Cortex of kidney (tissue), 1 donor: ENCODE data around the gene MAP3K6.
A peak's percentile ranks its signal among the peaks of the same experiment; 100 is the strongest.

Source experiments
- DNase-seq: peaks from one replicate; lab custom pipeline; 2025; lab: John Stamatoyannopoulos, UW

Gene MAP3K6

DNA sequence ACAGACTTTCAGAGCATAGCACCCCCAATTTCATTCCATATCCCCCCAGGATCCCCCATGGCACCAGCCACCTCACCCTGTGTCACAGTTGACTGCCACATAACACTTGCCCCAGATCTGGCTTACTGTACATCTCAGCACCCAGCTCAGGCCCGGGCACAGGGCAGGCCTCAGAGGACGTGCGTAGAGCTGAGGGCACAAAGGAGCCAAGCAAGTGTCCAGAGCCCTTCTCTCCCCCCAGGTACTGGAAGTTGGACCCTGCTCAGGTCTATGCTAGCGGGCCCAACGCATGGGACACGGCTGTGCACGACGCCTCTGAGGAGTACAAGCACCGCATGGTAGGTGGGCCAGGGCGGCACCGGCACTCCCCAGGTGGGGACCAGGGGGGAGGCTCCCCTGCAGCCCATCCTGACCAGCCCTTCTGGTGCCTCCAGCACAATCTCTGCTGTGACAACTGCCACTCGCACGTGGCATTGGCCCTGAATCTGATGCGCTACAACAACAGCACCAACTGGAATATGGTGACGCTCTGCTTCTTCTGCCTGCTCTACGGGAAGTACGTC is 33.0 kb downstream of the MAP3K6 start:
- DNase-seq = no peak

DNA sequence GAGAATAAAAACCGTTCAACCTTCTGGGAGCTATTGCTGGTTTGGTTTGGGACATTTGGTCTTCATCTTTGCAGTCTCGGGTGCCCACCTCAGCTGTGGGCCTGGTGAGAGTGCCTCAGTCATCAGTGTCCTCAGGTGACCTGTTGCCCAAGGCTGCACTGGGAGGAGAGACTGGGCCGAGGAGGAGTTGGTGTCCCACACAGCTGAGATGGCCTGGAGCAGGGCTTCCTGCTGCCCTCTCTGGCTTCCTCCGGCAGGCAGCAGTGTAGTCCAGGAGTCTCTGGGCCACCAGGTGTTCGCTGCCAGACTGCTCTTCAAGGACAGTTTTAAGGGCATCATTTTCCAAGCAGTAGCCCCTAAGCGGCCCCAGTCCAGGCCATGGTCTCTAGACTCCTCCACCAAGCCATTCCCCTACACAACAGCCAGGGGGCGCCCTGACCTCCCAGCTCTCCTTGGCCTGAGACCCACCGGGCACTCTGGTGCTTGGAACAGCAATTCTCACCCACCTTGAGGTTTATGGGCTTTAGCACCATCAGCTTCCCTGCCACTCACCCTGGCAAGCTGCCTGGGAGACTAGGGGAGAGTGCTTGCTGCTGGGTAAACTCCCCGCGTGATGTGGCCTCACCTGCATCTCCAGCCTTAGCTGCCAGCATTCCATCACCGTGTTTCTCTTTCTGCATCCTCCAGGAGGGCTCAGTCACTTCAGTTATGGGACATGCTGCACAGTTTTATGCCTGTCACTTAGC is 34.1 kb downstream of the MAP3K6 start:
- no peak for DNase-seq

DNA sequence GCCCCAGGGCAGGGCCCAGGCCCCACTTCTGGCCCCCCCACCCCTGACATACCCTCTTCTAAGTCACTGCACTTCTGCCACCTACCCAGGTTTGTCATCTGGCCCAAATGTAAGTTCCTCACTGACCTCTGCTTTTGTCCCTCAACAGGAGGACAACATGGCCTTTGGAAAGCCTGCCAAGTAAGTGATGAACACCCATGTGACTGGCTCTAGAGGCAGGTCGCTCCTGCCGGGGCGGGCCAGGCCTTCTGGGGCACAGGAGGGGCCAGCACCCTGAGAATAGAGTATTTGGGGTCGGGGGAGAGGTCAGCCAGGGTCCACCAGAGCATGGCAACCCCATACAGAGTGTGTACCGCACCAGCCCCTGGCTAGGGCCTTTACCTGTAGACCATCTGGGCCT is 34.8 kb downstream of the MAP3K6 start:
- DNase-seq = no peak

DNA sequence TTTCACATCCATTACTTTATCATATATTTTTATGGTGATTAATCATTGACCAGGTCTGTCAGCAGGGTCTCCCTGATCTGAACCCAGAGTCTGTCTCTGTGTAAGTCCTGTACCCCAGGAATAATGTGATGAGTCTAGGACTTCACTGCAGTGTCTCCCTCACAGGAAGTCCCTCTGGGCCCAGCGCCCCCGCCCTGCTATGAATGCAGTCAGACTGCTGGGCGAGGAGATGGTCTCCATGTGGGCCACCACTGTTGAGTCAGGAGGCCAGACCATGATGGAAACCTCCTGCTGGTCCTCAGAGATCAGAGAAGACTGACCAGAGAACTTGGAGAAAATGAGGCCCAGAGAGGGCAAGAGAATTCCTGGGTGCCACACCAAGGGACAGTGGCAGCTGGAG is 35.3 kb downstream of the MAP3K6 start:
- DNase-seq = no peak

DNA sequence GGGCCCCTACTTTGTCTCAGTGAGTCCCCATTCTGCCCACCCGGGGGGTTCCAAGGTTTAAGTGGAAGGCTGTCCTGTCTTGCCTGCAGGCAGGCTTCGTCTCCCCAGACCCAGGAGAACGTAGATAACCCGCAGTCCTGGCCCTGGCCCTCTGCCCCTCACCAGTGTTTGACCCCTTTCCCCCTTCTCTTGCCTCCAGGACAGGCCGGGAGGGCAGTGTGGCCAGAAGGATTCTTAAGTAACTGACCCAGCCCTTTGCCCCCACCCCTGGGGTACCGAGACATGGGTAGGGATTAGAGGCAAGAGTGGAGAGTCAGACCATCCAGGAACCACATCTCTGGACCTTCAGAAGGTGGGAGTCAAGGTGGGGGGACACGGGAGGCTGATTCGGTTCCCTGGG is 36.0 kb downstream of the MAP3K6 start:
- DNase-seq = no peak

DNA sequence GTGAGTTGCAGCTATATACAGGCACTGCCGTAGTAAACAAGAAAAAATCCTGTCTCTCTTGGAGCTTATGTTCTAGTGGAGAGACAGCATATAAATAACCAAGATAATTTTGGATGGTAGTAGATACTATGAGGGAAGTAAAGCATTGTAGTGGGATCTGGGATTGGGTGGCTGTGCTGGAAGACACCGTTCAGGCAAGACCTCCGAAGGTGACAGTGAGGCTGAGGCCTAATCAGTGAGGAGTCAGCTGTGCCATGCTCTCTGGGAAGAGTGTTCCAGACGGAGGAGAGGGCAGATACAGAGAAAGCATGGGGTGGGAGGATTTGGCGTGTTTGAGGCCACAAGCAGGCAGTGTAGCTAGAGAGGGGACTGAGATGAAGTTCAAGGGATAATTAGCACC is 38.8 kb downstream of the MAP3K6 start:
- DNase-seq = no peak

DNA sequence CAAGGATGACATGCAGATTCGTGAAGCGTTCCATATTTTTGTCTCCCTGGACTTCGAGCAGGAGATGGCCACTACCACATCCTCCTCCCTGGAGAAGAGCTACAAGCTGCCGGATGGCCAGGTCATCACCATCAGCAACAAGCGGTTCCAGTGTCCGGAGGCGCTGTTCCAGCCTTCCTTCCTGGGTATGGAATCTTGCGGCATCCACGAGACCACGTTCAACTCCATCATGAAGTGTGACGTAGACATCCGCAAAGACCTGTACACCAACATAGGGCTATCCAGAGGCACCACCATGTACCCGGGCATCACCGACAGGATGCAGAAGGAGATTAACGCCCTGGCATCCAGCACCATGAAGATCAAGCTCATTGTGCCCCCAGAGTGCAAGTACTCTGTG is 41.5 kb downstream of the MAP3K6 start:
- DNase-seq = no peak

DNA sequence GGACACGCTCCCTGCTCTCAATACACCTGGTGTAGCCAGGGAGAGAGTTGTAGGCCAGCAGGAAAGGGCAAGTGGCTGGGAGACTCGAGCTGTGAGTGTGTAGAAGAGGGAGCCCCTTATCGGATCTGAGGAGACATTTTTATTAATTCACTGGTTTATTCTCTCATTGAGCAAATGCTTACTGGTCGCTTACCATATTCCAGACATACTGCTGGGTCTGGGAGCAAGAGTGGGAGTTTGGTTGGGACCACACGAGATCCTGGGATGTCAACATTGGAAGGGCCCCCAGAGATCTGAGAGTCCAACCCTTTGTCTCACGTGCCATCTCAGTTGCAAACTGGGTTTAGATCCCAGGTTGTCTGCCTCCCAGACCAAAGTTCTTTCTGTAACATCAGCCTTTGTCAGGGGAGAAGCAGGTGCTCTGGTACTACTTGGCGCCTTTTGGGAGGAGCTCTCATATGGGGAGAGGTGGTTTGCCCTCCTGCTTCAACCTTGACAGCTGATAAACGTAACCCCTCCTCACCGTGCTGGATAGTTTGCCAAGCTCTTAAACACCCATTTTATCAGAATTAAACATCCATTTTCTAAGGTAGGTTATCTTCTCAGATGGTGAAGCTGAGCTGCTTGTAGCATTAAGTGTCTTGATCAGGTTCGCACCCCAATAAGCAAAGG is 44.1 kb downstream of the MAP3K6 start:
- no peak for DNase-seq

DNA sequence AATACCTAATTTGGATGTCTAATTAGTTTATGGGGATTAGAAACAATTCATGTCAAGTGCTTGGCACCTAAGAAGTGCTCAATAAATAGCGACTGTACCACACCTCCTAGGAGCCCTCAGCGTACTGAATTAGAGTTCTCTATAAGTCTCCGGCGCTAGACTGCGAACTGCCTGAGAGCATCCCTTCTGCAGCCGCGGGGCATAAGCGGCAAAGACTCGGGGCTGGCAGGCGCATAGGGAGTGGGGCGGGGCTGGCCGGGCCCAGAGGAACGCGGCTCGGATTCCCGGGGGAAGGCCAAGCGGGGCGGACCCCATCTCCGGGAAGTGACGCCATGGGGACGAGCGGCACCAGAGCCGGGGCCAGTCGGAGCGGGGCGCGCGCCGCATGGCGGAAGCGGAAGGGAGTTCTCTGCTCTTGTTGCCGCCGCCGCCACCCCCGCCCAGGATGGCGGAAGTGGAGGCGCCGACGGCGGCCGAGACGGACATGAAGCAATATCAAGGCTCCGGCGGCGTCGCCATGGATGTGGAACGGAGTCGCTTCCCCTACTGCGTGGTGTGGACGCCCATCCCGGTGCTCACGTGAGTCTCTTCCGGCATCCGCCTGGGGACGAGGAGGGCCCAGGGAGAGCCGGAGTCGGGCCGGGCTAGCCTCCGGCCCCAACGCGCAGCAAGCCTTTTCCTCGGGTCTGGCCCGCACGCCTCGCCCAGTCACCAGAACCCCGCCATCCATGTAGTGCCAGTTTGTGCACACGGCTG is 44.8 kb downstream of the MAP3K6 start, which contains the start of gene TMEM222:
TMEM222 (plus strand) TSS at position 351 of the 756 bp plus-strand sequence; CDS start at position 386, 35 bp downstream.
- DNase-seq = peak; percentile 69

DNA sequence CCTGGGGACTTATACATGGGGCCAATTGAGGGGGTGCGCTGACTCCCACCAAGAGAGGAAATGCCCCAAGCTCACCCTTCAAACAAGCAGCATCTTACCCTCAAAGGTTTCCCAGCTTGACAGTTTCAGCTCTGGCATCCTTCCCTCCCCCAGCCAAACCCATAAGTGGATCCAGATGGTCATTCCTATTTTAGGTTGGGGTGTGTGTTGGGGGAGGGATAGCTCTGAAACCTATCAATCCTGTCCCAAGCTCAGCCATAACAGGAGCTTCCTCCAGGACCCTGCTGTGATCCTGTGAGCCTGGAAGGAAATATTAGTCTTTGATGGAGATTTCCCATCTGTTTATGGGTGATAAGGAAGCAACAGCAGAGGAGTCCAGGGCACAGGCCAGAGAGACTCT is 48.2 kb downstream of the MAP3K6 start:
- DNase-seq = no peak

DNA sequence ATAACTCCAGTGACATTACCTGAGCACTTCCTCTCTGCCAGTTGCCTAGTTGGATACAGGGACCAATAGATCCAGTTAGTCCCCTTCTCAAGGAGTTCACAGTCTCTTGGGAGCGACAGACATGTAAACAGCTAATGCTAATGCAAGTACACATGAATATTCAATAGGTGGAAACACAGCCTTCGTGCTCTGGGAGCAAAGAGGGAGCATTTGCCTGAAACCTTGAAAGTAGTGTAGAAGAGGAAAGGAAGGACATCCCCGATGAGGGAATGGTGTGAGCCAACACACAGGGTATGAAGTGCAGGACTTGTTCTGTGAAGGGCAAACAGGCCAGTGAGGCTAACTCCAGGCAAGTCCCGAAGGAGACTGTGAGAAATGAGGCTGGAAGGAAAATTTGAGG is 48.6 kb downstream of the MAP3K6 start:
- DNase-seq = no peak

DNA sequence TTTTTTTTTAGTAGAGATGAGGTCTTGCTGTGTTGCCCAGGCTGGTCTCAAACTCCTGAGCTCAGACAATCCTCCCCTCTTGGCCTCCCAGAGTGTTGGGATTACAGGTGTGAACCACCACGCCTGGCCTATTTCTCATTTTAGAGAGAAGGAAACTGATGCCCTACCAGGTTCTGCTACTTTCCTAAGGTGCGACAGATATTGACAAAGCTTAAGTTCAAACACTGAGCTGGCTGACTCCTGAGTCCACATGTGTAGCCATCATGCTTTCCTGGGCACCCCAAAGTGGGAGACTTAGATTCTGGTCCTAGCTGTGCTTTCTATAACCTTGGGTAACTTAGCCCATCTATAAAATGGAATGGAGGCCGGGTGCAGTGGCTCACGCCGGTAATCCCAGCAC is 49.9 kb downstream of the MAP3K6 start:
- no peak for DNase-seq

DNA sequence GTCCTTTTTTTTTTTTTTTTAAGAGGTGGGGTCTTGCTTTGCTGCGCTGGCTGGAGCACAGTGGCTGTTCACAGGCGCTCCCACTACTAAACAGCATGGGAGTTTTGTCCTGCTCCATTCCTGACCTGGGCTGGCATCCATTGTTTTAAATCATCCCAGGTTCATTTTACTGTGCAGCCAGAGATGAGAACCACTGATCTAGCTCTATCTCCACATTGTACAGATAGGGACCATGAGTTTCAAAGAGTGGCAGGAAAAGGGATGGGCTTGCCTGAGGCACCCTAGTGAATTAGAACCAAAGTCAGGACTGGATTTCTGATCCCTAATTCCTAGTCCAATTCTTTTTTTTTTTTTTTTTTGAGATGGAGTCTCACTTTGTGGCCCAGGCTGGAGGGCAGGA is 52.0 kb downstream of the MAP3K6 start:
- DNase-seq = no peak

DNA sequence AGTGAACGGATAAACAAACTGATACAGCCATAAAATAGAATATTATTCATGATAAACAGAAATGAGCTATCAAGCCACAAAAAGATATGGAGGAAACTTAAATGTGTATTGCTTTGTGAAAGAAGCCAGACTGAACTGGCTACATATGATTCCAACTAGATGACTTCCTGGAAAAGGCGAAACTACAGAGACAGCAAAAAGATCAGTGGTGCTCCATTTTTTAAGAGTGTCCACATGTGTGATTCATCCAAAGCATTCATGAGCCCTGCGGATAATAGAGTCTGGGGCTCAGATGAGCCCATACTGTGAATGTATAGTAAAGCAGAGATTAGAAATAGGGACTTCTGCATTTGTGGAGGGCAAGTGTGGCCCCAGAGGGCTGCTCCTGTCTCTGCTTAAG is 52.6 kb downstream of the MAP3K6 start:
- no peak for DNase-seq

DNA sequence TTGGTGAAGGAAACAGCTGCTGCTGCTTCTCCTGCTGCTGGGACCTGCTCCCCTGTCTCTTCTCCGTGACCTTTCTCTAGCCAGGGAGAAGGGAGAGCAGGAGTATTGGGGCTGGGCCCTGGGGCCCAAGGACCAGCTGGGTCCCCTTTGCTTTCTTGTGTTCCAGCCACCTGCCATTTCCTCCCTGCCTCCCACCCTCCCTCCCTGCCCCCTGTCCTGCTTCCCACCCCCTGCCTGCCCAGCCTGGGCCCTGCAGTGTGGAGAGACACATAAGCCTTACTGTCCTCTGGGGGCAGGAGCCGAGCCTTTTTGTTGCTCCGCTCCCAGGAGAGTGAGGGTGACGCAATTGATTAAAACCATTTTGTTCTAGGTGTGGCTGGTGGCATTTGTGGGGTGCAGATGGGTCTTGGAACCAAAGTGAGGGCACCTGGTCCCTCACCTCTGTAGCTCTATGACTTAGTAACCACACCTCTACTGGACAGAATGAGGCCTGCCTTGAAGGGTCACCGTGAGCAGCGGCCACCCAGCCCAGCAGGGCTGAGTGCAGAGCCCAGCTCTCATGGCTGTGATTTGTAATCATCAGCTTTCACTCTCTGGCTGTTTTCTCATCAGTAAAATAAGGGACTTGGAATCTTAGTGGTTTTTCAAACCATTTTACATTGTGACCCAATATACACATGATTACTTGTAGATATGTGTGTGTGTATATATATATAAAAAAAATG is 58.7 kb downstream of the MAP3K6 start:
- DNase-seq = no peak

DNA sequence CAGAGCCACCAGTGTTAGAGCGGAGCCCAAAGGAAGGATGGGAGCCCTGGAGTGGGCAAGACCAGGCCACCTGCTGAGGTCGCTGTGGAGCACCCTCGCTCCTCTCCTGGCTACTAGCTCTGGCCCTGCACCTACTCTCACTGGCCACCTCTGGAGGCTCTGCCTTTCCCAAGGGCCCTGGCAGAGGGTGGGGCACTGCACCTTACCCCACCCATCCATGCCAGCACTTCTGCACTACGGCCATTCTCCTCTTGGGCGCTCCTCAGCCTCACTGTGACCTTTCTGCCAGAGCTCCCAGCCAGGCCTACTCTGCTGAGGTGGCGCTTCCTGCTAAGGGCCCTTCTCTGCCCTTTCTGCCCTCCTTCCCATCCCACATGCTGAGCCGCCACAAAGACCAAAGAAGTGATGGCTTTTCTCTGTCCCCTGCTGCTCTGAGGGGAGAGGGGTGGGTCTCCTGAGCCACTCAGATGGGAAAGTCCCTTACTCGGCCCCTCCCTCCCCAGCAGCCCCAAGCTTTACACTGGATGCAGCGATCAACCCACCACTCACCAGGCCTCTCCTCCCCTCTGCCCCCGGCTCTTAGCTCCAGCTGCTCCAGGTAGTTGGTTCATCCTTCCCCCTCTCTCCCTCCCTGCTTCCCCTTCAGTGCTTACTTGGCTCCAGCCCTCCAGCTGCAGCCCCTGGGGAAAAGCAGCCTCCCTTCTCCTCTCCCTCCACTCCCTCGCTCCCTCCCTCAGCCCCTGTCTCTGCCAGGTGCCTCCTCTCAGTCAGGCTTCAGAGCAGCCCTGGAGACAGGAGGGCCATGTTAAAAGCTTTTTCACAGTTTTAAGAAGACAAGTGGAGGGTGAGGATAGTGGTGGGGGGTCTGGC is 59.6 kb downstream of the MAP3K6 start:
- no peak for DNase-seq

DNA sequence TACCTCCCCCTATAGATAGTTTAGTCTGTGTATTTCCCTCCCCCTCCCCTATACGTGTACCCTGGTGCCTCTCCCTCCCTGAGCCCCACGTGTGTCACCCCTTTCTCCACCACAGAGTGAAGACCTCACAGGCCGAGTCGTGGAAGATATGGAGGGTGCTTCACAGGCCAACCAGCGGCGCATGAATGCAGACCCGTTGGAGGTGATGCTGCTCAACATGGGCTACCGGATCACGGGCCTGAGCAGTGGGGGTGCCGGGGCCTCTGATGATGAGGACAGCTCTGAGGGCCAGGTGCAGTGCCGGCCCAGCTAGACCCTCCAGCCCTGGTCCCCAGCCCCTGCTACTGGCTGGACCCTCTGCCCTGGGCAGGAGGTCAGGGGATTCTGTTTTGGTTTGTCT is 60.7 kb downstream of the MAP3K6 start:
- no peak for DNase-seq
